HL-60 (cell line): ENCODE measurements around the gene ADH1B.

Experiments
- DNase-seq, 2 experiments: peaks; one replicate each; pipeline ENCODE4 v3.0.0-alpha.2; 2010 to 2020; ENCODE audit warnings: low read depth in 1 of 2, low spot score in 1 of 2
- H3K27ac ChIP-seq: fragments of 250-450 bp; sonication (Bioruptor Pico); replicated peaks from 2 replicates; pipeline ENCODE4 v1.5.1; 2020; ENCODE audit warnings: mild to moderate bottlenecking, moderate library complexity
- H3K27me3 ChIP-seq: fragments of 250-450 bp; sonication (Bioruptor Pico); 2 replicates; pipeline ENCODE4 v1.5.1; 2021; ENCODE audit warnings: mild to moderate bottlenecking, moderate library complexity; ENCODE audit not compliant: insufficient read depth, poor library complexity, severe bottlenecking
- H3K4me3 ChIP-seq: replicated peaks from 2 replicates; pipeline ENCODE4 v1.5.1; 2011; ENCODE audit warnings: mild to moderate bottlenecking, control low read depth, low read length; ENCODE audit not compliant: insufficient read depth
- CTCF ChIP-seq: IDR thresholded peaks from one replicate; pipeline ENCODE4 v1.5.1; 2011; ENCODE audit warnings: low read length, control low read depth, inconsistent platforms; ENCODE audit not compliant: insufficient read depth
- GABPA ChIP-seq: IDR thresholded peaks from 2 replicates; pipeline ENCODE4 v1.6.1; 2012; ENCODE audit warnings: low read depth
- POLR2AphosphoS5 ChIP-seq: IDR thresholded peaks from 2 replicates; pipeline ENCODE4 v1.6.1; 2012; ENCODE audit warnings: low read depth
- REST ChIP-seq: IDR thresholded peaks from 2 replicates; pipeline ENCODE4 v1.6.1; 2012; ENCODE audit warnings: low read depth; ENCODE audit not compliant: insufficient replicate concordance
- SPI1 ChIP-seq: IDR thresholded peaks from 2 replicates; pipeline ENCODE4 v1.6.1; 2012; ENCODE audit warnings: low read depth, mild to moderate bottlenecking, borderline replicate concordance

ADH1B gene

DNA sequence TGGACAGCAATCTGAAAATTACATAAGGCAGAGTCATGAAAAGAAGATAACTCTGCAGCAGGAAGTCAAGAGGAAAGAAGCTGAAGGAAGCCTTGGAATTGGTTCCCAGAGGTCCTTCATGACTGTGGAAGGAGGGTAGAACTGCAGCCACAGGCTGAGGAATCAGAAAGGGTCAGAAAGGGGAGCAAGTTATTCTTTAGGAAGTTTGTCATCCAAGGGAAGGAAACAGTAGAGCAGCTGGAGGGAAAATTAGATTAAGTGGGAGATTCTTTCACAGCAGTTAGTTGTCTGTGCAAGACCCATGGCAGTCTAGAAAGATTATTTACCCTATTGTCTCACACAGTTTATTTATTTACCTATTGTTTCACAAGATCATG lies 40.7 kb upstream of the ADH1B start:
- H3K4me3 ChIP-seq: no peak overlapping the region
- no peak overlapping the region for H3K27ac ChIP-seq
- TF ChIP-seq GABPA (no peak), CTCF (no peak), REST (no peak), POLR2AphosphoS5 (no peak), SPI1 (no peak)
- DNase-seq: no peak
- no peaks in the 10 kb centered on the region for H3K27me3 ChIP-seq

DNA sequence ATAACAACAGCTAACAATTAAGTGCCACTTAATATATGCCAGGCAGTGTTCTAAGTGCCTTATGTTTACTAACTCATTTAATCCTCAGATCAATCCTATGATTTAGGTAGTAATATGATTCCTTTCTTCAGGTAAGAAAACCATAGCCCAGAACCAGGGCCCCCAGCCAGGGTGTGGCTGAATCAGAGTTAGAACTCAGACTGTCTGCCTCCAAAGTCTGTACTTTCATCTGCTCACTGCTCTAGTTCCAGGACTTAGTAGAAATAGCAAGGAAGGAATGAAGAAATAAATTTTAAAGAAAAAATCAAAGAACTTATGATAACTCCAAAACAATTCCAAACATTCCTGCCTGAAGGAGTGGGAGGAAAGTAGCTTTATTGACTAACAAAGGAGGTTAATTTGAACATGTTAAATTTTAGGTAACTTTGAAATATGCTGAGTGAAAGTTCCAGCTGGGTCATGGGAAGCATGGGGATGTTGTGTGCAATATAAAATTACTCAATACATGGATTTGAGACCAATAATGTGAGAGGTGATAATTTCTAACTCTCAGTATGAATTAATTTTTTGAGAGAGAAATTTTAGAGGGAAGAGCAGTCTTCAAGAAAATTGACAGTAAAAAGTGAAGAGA lies 40.2 kb upstream of the ADH1B start:
- DNase-seq: no peak
- Histone ChIP-seq H3K27ac (no peak overlapping the region), H3K27me3 (no peaks in the 10 kb centered on the region), H3K4me3 (no peak overlapping the region)
- TF ChIP-seq POLR2AphosphoS5 (no peak), GABPA (no peak), SPI1 (no peak), REST (no peak), CTCF (no peak)

DNA sequence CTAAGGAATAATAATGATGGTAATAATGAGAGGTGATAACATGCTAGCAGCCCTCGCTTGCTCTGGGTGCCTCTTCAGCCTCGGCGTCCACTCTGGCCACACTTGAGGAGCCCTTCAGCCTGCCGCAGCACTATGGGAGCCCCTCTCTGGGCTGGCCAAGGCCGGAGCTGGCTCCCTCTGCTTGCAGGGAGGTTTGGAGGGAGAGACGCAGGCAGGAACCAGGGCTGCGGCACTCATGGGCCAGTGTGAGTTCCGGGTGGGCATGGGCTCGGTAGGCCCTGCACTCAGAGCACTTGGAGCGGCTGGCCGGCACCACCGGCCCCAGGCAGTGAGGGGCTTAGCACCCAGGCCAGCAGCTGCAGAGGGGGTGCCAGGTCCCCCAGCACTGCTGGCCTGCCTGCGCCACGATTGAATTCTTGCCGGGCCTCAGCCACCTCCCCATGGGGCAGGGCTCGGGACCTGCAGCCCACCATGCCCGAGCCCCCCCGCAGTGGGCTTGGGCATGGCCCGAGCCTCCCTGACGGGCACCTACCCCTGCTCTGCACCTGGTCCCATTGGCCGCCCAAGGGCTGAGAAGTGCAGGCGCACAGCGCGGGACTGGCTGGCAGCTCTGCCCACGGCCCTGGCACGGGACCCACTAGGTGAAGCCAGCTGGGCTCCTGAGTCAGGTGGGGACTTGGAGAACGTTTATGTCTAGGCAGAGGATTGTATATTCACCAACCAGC lies 38.4 kb upstream of the ADH1B start:
- DNase-seq: no peak
- no peak overlapping the region for H3K4me3 ChIP-seq
- H3K27me3 ChIP-seq: no peaks in the 10 kb centered on the region
- H3K27ac ChIP-seq: no peak overlapping the region
- TF ChIP-seq CTCF (no peak), GABPA (no peak), POLR2AphosphoS5 (no peak)

DNA sequence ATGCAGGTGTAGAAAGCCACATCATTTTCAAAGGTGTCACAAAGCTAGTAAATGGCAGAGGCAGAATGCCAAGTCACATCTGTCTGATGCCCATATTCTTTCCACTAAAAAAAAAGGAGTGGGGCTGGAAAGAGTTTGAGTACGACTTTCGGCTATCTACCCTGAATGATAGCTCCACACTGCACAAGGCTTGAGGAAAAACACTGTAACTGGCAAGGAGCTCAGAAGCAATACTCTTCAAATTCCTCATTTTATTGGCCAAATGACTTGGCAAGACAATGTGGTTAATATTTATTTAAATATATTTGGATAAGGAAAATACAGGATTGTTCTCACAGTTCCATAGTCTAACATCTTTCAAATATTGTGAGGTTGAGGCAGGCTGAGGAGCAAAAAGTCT lies 36.7 kb upstream of the ADH1B start:
- Histone ChIP-seq H3K27ac (no peak overlapping the region), H3K4me3 (no peak overlapping the region), H3K27me3 (no peaks in the 10 kb centered on the region)
- TF ChIP-seq SPI1 (no peak), POLR2AphosphoS5 (no peak), CTCF (no peak), GABPA (no peak)
- DNase-seq: no peak
